DMS53 (cell line): ENCODE results near the gene BMPR1A.

Experiments
- DNase-seq: peaks from one replicate; lab custom pipeline; 2025; lab: John Stamatoyannopoulos, UW

BMPR1A gene

GRCh38 chr10:86802473-86803108, 46.2 kb downstream of the BMPR1A start:
- no peak for DNase-seq

- no peak for DNase-seq
Observed at GRCh38 chr10:86803156-86803555, 46.7 kb downstream of the BMPR1A start.

- no peak for DNase-seq
Observed at GRCh38 chr10:86804805-86805204, 48.4 kb downstream of the BMPR1A start.

GRCh38 chr10:86813101-86813500, 56.7 kb downstream of the BMPR1A start:
- DNase-seq, result no peak

- DNase-seq, result no peak
Observed at GRCh38 chr10:86813982-86814381, 57.6 kb downstream of the BMPR1A start.

GRCh38 chr10:86815035-86815617, 58.7 kb downstream of the BMPR1A start:
- no peak for DNase-seq

- DNase-seq, result no peak
Observed at GRCh38 chr10:86815640-86816039, 59.2 kb downstream of the BMPR1A start.

- no peak for DNase-seq
Observed at GRCh38 chr10:86817246-86817645, 60.8 kb downstream of the BMPR1A start.

- no peak for DNase-seq
Observed at GRCh38 chr10:86819567-86819966, 63.1 kb downstream of the BMPR1A start.

GRCh38 chr10:86820509-86820908, 64.1 kb downstream of the BMPR1A start:
- DNase-seq, result no peak

GRCh38 chr10:86821388-86821999, 65.1 kb downstream of the BMPR1A start:
- no peak for DNase-seq

- no peak for DNase-seq
Observed at GRCh38 chr10:86823565-86823964, 67.1 kb downstream of the BMPR1A start.

- DNase-seq, result no peak
Observed at GRCh38 chr10:86824151-86824550, 67.7 kb downstream of the BMPR1A start.

- no peak for DNase-seq
Observed at GRCh38 chr10:86825366-86825765, 68.9 kb downstream of the BMPR1A start.

- peak; percentile 37 for DNase-seq
Observed at GRCh38 chr10:86827639-86828038, 71.2 kb downstream of the BMPR1A start.

GRCh38 chr10:86828145-86828544, 71.7 kb downstream of the BMPR1A start:
- DNase-seq, result no peak

GRCh38 chr10:86829472-86829871, 73.1 kb downstream of the BMPR1A start:
- DNase-seq, result no peak

- no peak for DNase-seq
Observed at GRCh38 chr10:86830043-86830591, 73.7 kb downstream of the BMPR1A start.

GRCh38 chr10:86833969-86834368, 77.5 kb downstream of the BMPR1A start:
- no peak for DNase-seq

- DNase-seq, result no peak
Observed at GRCh38 chr10:86836044-86836443, 79.6 kb downstream of the BMPR1A start.

- no peak for DNase-seq
Observed at GRCh38 chr10:86837663-86838062, 81.2 kb downstream of the BMPR1A start.

- no peak for DNase-seq
Observed at GRCh38 chr10:86840498-86840897, 84.1 kb downstream of the BMPR1A start.

GRCh38 chr10:86846088-86846487, 89.7 kb downstream of the BMPR1A start:
- no peak for DNase-seq
